HFFc6 (cell line): ENCODE measurements around the gene ACP7. TPM values are rescaled to one million over a fixed set of nuclear protein-coding genes. Genes with fewer than 3 reads are reported as not detected.
A peak's percentile ranks its signal among the peaks of the same experiment; 100 is the strongest.

Source experiments
- DNase-seq: peaks from one replicate; pipeline ENCODE4 v3.0.0-alpha.2; 2018
- H3K27ac Mint-ChIP-seq: 2 replicates; pipeline ENCODE4 v1.8.0; 2020; ENCODE audit warnings: mild to moderate bottlenecking, mixed read lengths
- H3K27me3 Mint-ChIP-seq: 2 replicates; pipeline ENCODE4 v1.8.0; 2021; ENCODE audit warnings: mild to moderate bottlenecking, moderate library complexity, mixed read lengths; ENCODE audit not compliant: insufficient read depth
- H3K36me3 Mint-ChIP-seq: 2 replicates; pipeline ENCODE4 v1.8.0; 2021; ENCODE audit warnings: low read depth, mixed read lengths
- H3K4me1 Mint-ChIP-seq: 2 replicates; pipeline ENCODE4 v1.8.0; 2020; ENCODE audit warnings: low read depth, mixed read lengths
- H3K4me3 Mint-ChIP-seq: 2 replicates; pipeline ENCODE4 v1.8.0; 2020; ENCODE audit warnings: mild to moderate bottlenecking, moderate library complexity, mixed read lengths
- H3K9me3 Mint-ChIP-seq: 2 replicates; pipeline ENCODE4 v1.8.0; 2020; ENCODE audit warnings: mild to moderate bottlenecking, mixed read lengths
- total RNA-seq, 6 experiments: library from RNA; stranded (reverse); fragmentation: NEBNext Ultra II Directional; extraction: Animal tissue kit (Norgen Biotek cat#: 25700); gene quantifications; 2 replicates in 1 of 6; 3 replicates in 5 of 6; pipeline ENCODE4 v1.2.3, GENCODE V29; 2021
- TF ChIP-seq, protein P1 (sequence below): fragments of 200-600 bp; sonication (generic); IDR thresholded peaks from 2 replicates; pipeline ENCODE4 v1.5.0; 2021; ENCODE audit warnings: antibody characterized with exemption, mild to moderate bottlenecking

Gene ACP7
- total RNA-seq, 6 experiments from 2014 or later = not detected

DNA sequence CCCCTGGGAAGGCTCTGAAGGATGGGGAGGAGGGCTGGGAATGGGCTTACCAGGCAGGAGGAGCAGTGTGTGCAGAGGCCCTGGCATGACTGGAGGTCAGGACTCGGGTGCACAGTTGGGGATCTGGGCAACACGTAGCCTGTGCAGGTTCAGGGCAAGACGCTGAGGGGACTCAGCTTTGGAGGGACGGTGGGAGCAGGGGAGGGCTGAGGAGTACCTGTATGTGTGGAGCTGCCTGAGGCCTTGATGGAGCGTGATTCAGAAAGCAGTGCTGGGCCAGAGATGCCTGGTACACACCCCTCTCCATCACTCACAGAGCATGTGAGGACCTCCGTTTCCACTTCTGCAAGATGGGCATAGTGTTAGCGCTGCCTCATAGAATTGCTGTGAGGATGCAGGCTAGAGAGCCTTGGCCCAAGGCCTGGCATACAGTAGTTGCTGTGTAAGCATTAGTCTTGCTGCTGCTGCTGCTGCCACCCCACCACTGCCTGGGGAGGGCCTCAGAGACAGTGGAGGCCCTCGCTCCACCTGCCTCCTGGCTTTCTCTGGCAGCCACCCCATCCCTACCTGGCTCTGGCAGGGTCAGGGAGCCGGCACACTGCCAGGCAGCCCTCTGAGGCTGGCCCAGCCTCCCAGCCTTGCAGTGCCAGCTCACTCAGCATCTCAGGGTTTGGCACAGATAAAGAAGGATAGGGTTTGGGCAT lies 43.8 kb downstream of the ACP7 start:
- H3K36me3 Mint-ChIP-seq = peaks cover 5% of the 10 kb centered on the region
- H3K27me3 Mint-ChIP-seq = no peaks in the 10 kb centered on the region
- H3K27ac Mint-ChIP-seq = no peak overlapping the region; the same call in 1 of the 2 replicates
- H3K4me3 Mint-ChIP-seq = no peak overlapping the region; the same call in 1 of the 2 replicates
- no peak for DNase-seq
- TF ChIP-seq, protein P1, sequence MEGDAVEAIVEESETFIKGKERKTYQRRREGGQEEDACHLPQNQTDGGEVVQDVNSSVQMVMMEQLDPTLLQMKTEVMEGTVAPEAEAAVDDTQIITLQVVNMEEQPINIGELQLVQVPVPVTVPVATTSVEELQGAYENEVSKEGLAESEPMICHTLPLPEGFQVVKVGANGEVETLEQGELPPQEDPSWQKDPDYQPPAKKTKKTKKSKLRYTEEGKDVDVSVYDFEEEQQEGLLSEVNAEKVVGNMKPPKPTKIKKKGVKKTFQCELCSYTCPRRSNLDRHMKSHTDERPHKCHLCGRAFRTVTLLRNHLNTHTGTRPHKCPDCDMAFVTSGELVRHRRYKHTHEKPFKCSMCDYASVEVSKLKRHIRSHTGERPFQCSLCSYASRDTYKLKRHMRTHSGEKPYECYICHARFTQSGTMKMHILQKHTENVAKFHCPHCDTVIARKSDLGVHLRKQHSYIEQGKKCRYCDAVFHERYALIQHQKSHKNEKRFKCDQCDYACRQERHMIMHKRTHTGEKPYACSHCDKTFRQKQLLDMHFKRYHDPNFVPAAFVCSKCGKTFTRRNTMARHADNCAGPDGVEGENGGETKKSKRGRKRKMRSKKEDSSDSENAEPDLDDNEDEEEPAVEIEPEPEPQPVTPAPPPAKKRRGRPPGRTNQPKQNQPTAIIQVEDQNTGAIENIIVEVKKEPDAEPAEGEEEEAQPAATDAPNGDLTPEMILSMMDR = no peak
- peaks cover 55% of the 10 kb centered on the region for H3K4me1 Mint-ChIP-seq
- no peaks in the 10 kb centered on the region for H3K9me3 Mint-ChIP-seq

DNA sequence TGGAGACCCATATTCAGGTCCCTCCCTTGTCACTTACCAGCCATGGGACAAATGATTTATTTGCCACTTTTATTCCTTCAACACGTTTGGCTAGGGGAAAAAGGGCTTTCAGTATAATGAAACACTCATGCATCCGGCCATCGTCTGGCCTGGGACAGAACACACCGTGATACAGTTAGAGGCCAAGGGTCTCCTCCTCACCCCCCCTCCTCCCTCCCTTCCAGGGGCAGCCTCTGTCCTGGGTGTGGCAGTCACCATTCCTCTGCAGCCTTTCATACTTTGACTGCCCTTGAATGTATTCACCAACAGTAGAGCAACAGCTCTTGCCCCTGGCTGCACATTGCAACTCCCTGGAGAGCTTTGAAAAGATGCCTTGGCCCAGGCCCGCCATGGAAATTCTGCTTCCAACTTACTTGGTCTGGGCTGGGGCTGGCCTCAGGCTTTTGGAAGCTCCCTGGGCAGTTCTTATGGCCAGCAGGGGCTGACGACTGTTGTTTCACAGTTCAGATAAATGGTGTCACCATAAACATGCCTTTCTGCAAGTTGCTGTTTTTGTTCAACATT lies 44.4 kb downstream of the ACP7 start:
- Mint-ChIP-seq H3K4me3 (no peak overlapping the region), H3K27ac (no peak overlapping the region), H3K36me3 (peaks cover 5% of the 10 kb centered on the region), H3K4me1 (peaks cover 55% of the 10 kb centered on the region), H3K9me3 (no peaks in the 10 kb centered on the region), H3K27me3 (no peaks in the 10 kb centered on the region)
- no peak for DNase-seq
- TF ChIP-seq, protein P1 = peak; percentile 12; the same call in 1 of the 2 replicates

DNA sequence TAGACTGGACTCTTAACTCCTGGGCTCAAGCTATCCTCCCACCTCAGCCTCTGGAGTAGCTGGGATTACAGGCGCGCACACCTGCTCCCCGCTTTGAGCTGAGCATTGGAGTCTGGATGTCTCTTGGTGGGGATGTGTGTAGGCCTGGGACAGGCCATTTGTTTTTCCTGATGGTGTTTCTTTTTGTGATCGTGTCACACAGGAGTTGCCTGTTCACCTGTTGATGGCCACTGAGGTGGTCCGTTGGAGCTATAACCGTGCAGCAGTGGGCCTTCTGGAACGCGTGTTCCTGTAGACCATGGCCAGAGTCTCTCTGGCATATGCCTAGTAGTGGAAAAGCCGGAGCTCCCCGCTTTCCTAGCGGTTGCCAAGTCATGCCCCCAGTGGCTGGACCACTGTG lies 44.9 kb downstream of the ACP7 start:
- H3K4me3 Mint-ChIP-seq = no peak overlapping the region
- H3K36me3 Mint-ChIP-seq = peaks cover 5% of the 10 kb centered on the region
- DNase-seq = no peak
- TF ChIP-seq, protein P1 = no peak
- peaks cover 54% of the 10 kb centered on the region for H3K4me1 Mint-ChIP-seq
- H3K27ac Mint-ChIP-seq = no peak overlapping the region
- H3K27me3 Mint-ChIP-seq = no peaks in the 10 kb centered on the region; the same call in 1 of the 2 replicates
- no peaks in the 10 kb centered on the region for H3K9me3 Mint-ChIP-seq

DNA sequence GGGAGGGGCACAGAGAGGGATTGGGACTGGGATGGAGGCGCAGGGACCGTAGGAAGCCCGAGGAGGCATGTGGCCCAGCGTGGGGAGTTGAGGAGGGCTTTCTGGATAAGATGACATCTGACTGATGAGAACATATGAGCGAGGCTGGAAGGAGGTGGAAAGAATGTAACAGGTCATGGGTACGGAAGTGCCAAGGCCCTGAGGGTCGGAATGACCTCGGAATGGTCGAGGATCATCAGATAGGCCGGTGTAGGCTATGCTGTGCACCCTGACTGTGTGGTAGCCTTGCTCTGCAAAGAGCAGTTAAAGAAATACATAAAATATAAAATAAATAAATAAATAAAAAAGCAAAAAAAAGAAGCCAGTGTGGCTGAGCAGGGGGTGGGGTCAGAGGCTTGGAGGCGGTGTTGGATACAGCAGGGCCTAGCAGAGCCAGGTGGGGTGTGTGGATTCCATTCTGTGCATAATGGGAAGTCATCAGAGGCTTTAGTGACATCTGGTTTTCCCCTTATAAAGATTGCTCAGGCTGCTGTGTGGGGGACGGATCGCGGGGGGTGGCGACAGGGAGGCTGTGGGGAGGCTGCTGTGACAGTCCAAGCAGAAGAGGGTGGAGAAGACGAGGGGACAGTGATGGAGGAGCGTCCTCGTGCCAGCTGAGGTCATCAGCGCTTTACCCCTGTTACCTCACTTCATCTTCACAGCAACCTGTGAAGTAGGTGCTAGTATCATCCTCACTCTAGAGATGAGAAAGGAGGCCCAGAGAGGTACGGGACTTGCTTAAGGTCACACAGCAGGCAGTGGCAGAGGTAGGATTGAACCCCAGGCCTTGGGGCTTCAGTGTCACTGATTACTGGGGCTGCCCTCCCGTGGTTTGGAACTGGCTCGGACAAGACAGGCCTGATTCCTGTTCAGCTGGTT lies 46.4 kb downstream of the ACP7 start:
- Mint-ChIP-seq H3K4me1 (peaks cover 43% of the 10 kb centered on the region), H3K9me3 (no peaks in the 10 kb centered on the region), H3K27me3 (no peaks in the 10 kb centered on the region; the same call in none of the 2 replicates), H3K36me3 (peaks cover 3% of the 10 kb centered on the region), H3K27ac (peak overlapping the region; percentile 51), H3K4me3 (no peak overlapping the region)
- no peak for DNase-seq
- TF ChIP-seq, protein P1 = no peak

DNA sequence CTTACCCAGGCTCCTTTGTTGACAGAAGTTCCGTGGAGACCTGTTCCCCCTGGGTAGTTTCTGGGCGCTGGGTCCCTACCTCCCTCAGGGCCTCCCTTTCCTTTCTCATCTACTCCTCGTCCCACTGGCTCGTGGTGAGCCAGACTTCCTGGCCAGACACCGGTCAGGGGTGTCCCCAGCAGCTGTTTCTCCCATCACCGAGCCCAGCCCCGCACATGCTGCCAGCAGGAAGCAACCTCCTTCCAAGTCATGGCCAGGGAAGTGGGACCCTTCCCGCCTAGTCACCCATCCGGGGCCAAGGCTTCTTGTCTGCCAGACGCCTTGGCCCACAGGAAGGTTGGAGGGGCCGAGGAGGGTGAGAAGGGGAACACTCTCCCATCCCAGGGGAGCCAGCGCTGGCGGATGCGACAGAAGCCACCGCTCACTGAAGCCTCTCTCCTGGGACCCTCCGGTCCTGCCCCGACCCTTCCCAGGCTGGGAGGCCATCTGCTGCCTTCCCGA lies 47.1 kb downstream of the ACP7 start:
- peaks cover 44% of the 10 kb centered on the region for H3K4me1 Mint-ChIP-seq
- no peak overlapping the region for H3K4me3 Mint-ChIP-seq
- no peaks in the 10 kb centered on the region for H3K36me3 Mint-ChIP-seq
- H3K27me3 Mint-ChIP-seq = no peaks in the 10 kb centered on the region; the same call in none of the 2 replicates
- no peak for DNase-seq
- TF ChIP-seq, protein P1 = no peak
- H3K9me3 Mint-ChIP-seq = no peaks in the 10 kb centered on the region
- H3K27ac Mint-ChIP-seq = peak overlapping the region; percentile 59
